ENCODE measurements around the gene ZBTB46.

The ZBTB46 gene

GRCh38 chr20:63739130-63740069 lies 91.7 kb downstream of the ZBTB46 start, which contains the start of gene SLC2A4RG:
Gene SLC2A4RG (plus strand): TSS chr20:63739776. CDS start chr20:63739913, 137 bp downstream.
- Histone ChIP-seq H3K4me2 (peak within 1 kb of the TSS; percentile 94), H2AFZ (ENCODE audit: low read depth) (no peak within 1 kb of the TSS), H3K9ac (peak within 1 kb of the TSS; percentile 75; the same call in 1 of the 2 replicates), H3K79me2 (ENCODE audit: insufficient read depth, low read depth) (peaks cover 8% of the 10 kb centered on the region; the same call in 1 of the 2 replicates), H3K36me3 (ENCODE audit: insufficient read depth) (no peaks in the 10 kb centered on the region), H3K4me3 (IDR thresholded peaks at IDR 0.05; ENCODE audit: insufficient read depth, low read depth, low read length) (no peak within 1 kb of the TSS), H3K27me3 (ENCODE audit: insufficient read depth, low read depth) (no peaks in the 10 kb centered on the region), H4K20me1 (ENCODE audit: insufficient read depth) (no peaks in the 10 kb centered on the region), H3K27ac (peak within 1 kb of the TSS; percentile 28; the same call in 1 of the 2 replicates), H3K4me1 (ENCODE audit: low read depth, poor library complexity, severe bottlenecking) (peaks cover 31% of the 10 kb centered on the region)
- no peak for TF ChIP-seq CTCF (conservative IDR thresholded peaks at IDR 0.05; ENCODE audit: low read depth, low read length)

- Histone ChIP-seq H3K4me1 (ENCODE audit: low read depth, poor library complexity, severe bottlenecking) (peaks cover 31% of the 10 kb centered on the region), H3K36me3 (ENCODE audit: insufficient read depth) (no peaks in the 10 kb centered on the region), H4K20me1 (ENCODE audit: insufficient read depth) (no peaks in the 10 kb centered on the region), H3K79me2 (ENCODE audit: insufficient read depth, low read depth) (peaks cover 8% of the 10 kb centered on the region; the same call in 1 of the 2 replicates), H3K4me3 (IDR thresholded peaks at IDR 0.05; ENCODE audit: insufficient read depth, low read depth, low read length) (no peak overlapping the region), H3K27ac (peak overlapping the region; percentile 28; the same call in 1 of the 2 replicates), H2AFZ (ENCODE audit: low read depth) (no peak overlapping the region), H3K9ac (peak overlapping the region; percentile 75; the same call in 1 of the 2 replicates), H3K27me3 (ENCODE audit: insufficient read depth, low read depth) (no peaks in the 10 kb centered on the region), H3K4me2 (peak overlapping the region; percentile 94)
- TF ChIP-seq CTCF (conservative IDR thresholded peaks at IDR 0.05; ENCODE audit: low read depth, low read length), result no peak
Measured at GRCh38 chr20:63738687-63739129, 92.4 kb downstream of the ZBTB46 start.

GRCh38 chr20:63737945-63738686 lies 92.9 kb downstream of the ZBTB46 start:
- H3K9ac ChIP-seq, result peak overlapping the region; percentile 75; the same call in 1 of the 2 replicates

More at GRCh38 chr20:63737945-63738686, 92.9 kb downstream of the ZBTB46 start:
- Histone ChIP-seq H4K20me1 (ENCODE audit: insufficient read depth) (no peaks in the 10 kb centered on the region), H3K79me2 (ENCODE audit: insufficient read depth, low read depth) (peaks cover 8% of the 10 kb centered on the region; the same call in 1 of the 2 replicates), H3K27me3 (ENCODE audit: insufficient read depth, low read depth) (no peaks in the 10 kb centered on the region), H3K27ac (peak overlapping the region; percentile 80), H3K36me3 (ENCODE audit: insufficient read depth) (no peaks in the 10 kb centered on the region), H2AFZ (ENCODE audit: low read depth) (no peak overlapping the region), H3K4me2 (peak overlapping the region; percentile 94), H3K4me1 (ENCODE audit: low read depth, poor library complexity, severe bottlenecking) (peaks cover 35% of the 10 kb centered on the region), H3K4me3 (IDR thresholded peaks at IDR 0.05; ENCODE audit: insufficient read depth, low read depth, low read length) (no peak overlapping the region)
- no peak for TF ChIP-seq CTCF (conservative IDR thresholded peaks at IDR 0.05; ENCODE audit: low read depth, low read length)

Measured in KMS-11 (cell line).